ENCODE results near the gene KDM4C.
"Not testable (repeated sequence)": the region's sequence is repeated elsewhere in the genome, so short reads cannot be mapped to it uniquely, and the experiment has no call there.

KDM4C gene

GRCh38 chr9:6807669-6808068, 49.9 kb downstream of the KDM4C start:
- DNase-seq (ENCODE audit: low read depth) = not testable (repeated sequence)

GRCh38 chr9:6811436-6811835, 53.7 kb downstream of the KDM4C start:
- peak; percentile 15 for DNase-seq (ENCODE audit: low read depth)

GRCh38 chr9:6816581-6816980, 58.8 kb downstream of the KDM4C start:
- no peak for DNase-seq (ENCODE audit: low read depth)

- no peak for DNase-seq (ENCODE audit: low read depth)
Measured at GRCh38 chr9:6818292-6818922, 60.6 kb downstream of the KDM4C start.

- no peak for DNase-seq (ENCODE audit: low read depth)
Measured at GRCh38 chr9:6819112-6819511, 61.3 kb downstream of the KDM4C start.

- no peak for DNase-seq (ENCODE audit: low read depth)
Measured at GRCh38 chr9:6819529-6819928, 61.8 kb downstream of the KDM4C start.

- no peak for DNase-seq (ENCODE audit: low read depth)
Measured at GRCh38 chr9:6822696-6823095, 64.9 kb downstream of the KDM4C start.

- DNase-seq (ENCODE audit: low read depth) = peak; percentile 41
Measured at GRCh38 chr9:6827439-6828145, 69.8 kb downstream of the KDM4C start.

GRCh38 chr9:6829027-6829426, 71.3 kb downstream of the KDM4C start:
- DNase-seq (ENCODE audit: low read depth) = peak; percentile 20

GRCh38 chr9:6829536-6829935, 71.8 kb downstream of the KDM4C start:
- DNase-seq (ENCODE audit: low read depth) = no peak

GRCh38 chr9:6833518-6834192, 75.9 kb downstream of the KDM4C start:
- DNase-seq (ENCODE audit: low read depth) = peak; percentile 72

- no peak for DNase-seq (ENCODE audit: low read depth)
Measured at GRCh38 chr9:6834306-6834705, 76.5 kb downstream of the KDM4C start.

GRCh38 chr9:6838158-6838557, 80.4 kb downstream of the KDM4C start:
- no peak for DNase-seq (ENCODE audit: low read depth)

GRCh38 chr9:6842584-6842947, 84.8 kb downstream of the KDM4C start:
- DNase-seq (ENCODE audit: low read depth) = peak; percentile 56

- DNase-seq (ENCODE audit: low read depth) = no peak
Measured at GRCh38 chr9:6843742-6844141, 86.0 kb downstream of the KDM4C start.

GRCh38 chr9:6844267-6844666, 86.5 kb downstream of the KDM4C start:
- no peak for DNase-seq (ENCODE audit: low read depth)

GRCh38 chr9:6845128-6845826, 87.5 kb downstream of the KDM4C start:
- no peak for DNase-seq (ENCODE audit: low read depth)

- DNase-seq (ENCODE audit: low read depth) = peak; percentile 27
Measured at GRCh38 chr9:6845880-6846279, 88.1 kb downstream of the KDM4C start.

- DNase-seq (ENCODE audit: low read depth) = peak; percentile 52
Measured at GRCh38 chr9:6852243-6852963, 94.6 kb downstream of the KDM4C start.

GRCh38 chr9:6855860-6856259, 98.1 kb downstream of the KDM4C start:
- DNase-seq (ENCODE audit: low read depth) = no peak

- no peak for DNase-seq (ENCODE audit: low read depth)
Measured at GRCh38 chr9:6864102-6864501, 106.3 kb downstream of the KDM4C start.

Data from iris pigment epithelial cell (primary cell).